Measurements from ENCODE around the gene PHYHD1. TPM values are rescaled to one million over a fixed set of nuclear protein-coding genes. Genes with fewer than 3 reads are reported as not detected.

The PHYHD1 gene
- total RNA-seq, 1 experiment from 2014 or later: not detected

DNA sequence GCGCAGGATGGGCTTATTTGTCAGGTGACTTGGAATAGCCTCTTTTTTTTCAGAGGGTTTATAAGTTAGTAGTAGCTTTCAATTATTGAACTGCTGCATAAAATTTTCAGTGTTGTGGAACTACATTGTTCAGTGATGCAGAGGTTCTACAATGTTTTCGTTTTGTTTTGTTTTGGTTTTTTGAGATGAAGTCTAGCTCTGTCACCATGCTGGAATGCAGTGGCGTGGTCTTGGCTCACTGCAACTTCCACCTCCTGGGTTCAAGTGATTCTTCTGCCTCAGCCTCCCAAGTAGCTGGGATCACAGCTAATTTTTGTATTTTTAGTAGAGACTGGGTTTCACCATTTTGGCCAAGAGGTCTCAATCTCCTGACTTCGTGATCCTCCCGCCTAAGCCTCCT is 48.7 kb downstream of the PHYHD1 start:
- no peak for DNase-seq (ENCODE audit: low spot score)

- no peak for DNase-seq (ENCODE audit: low spot score)
Observed at GRCh38 chr9:128972956-128973355, 52.2 kb downstream of the PHYHD1 start.

DNA sequence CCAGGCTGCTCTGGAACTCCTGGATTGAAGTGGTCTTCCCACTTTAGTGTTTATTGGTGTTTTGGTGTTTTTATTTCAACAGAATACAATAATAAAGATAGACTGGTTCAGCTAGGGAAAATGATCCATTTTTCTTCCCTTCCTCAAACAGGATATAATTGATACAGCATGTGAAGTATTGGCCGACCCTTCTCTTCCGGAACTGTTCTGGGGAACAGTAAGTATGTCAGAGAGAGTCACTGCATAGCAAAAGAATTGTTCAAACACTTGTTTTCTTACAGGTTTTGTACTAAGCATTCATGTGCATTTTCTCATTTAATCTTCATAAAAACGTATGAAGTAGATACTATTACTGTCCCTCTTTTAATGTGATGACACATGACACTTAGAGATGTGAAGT is 58.3 kb downstream of the PHYHD1 start:
- DNase-seq (ENCODE audit: low spot score): no peak

- DNase-seq (ENCODE audit: low spot score): no peak
Observed at GRCh38 chr9:128983536-128983935, 62.8 kb downstream of the PHYHD1 start.

- no peak for DNase-seq (ENCODE audit: low spot score)
Observed at GRCh38 chr9:128986671-128987070, 65.9 kb downstream of the PHYHD1 start.

GRCh38 chr9:128987805-128988204 is 67.0 kb downstream of the PHYHD1 start:
- DNase-seq (ENCODE audit: low spot score): no peak

Other genes with a start within 250 kb of the PHYHD1 start
- gene SET, start 231.8 kb upstream of the PHYHD1 start, total RNA-seq (2014; rRNA removed; shearing (Covaris generic)): 568 and 655 TPM in 2 replicates
- gene PKN3, start 218.5 kb upstream of the PHYHD1 start, total RNA-seq (2014; rRNA removed; shearing (Covaris generic)): 1.9 and 2.8 TPM in 2 replicates
- 46.4 and 57.8 TPM in 2 replicates for gene ZDHHC12, start 196.9 kb upstream of the PHYHD1 start, total RNA-seq (2014; rRNA removed; shearing (Covaris generic))
- 12.4 and 21.5 TPM in 2 replicates for gene ZER1, start 149.1 kb upstream of the PHYHD1 start, total RNA-seq (2014; rRNA removed; shearing (Covaris generic))
- gene TBC1D13, start 133.7 kb upstream of the PHYHD1 start, total RNA-seq (2014; rRNA removed; shearing (Covaris generic)): 12.0 and 16.6 TPM in 2 replicates
- 13.5 and 17.4 TPM in 2 replicates for gene ENDOG, start 102.5 kb upstream of the PHYHD1 start, total RNA-seq (2014; rRNA removed; shearing (Covaris generic))
- gene SPOUT1, start 91.2 kb upstream of the PHYHD1 start, total RNA-seq (2014; rRNA removed; shearing (Covaris generic)): 16.7 and 39.2 TPM in 2 replicates
- gene KYAT1, start 39.0 kb upstream of the PHYHD1 start, total RNA-seq (2014; rRNA removed; shearing (Covaris generic)): 7.1 and 7.3 TPM in 2 replicates
- gene LRRC8A, start 38.8 kb upstream of the PHYHD1 start, total RNA-seq (2014; rRNA removed; shearing (Covaris generic)): 17.8 and 26.8 TPM in 2 replicates
- 23.3 and 28.3 TPM in 2 replicates for gene DOLK, start 26.6 kb downstream of the PHYHD1 start, total RNA-seq (2014; rRNA removed; shearing (Covaris generic))
- gene NUP188, start 26.7 kb downstream of the PHYHD1 start, total RNA-seq (2014; rRNA removed; shearing (Covaris generic)): 37.0 and 51.6 TPM in 2 replicates
- gene SH3GLB2, start 107.3 kb downstream of the PHYHD1 start, total RNA-seq (2014; rRNA removed; shearing (Covaris generic)): 14.0 and 17.2 TPM in 2 replicates
- gene MIGA2, start 115.6 kb downstream of the PHYHD1 start, total RNA-seq (2014; rRNA removed; shearing (Covaris generic)): 9.3 and 18.2 TPM in 2 replicates
- gene DOLPP1, start 160.1 kb downstream of the PHYHD1 start, total RNA-seq (2014; rRNA removed; shearing (Covaris generic)): 17.1 and 17.5 TPM in 2 replicates
- 14.5 and 21.2 TPM in 2 replicates for gene CRAT, start 189.8 kb downstream of the PHYHD1 start, total RNA-seq (2014; rRNA removed; shearing (Covaris generic))
- 89.0 and 91.8 TPM in 2 replicates for gene PTPA, start 190.4 kb downstream of the PHYHD1 start, total RNA-seq (2014; rRNA removed; shearing (Covaris generic))